ENCODE results near the gene UBE2I.

Gene UBE2I

DNA sequence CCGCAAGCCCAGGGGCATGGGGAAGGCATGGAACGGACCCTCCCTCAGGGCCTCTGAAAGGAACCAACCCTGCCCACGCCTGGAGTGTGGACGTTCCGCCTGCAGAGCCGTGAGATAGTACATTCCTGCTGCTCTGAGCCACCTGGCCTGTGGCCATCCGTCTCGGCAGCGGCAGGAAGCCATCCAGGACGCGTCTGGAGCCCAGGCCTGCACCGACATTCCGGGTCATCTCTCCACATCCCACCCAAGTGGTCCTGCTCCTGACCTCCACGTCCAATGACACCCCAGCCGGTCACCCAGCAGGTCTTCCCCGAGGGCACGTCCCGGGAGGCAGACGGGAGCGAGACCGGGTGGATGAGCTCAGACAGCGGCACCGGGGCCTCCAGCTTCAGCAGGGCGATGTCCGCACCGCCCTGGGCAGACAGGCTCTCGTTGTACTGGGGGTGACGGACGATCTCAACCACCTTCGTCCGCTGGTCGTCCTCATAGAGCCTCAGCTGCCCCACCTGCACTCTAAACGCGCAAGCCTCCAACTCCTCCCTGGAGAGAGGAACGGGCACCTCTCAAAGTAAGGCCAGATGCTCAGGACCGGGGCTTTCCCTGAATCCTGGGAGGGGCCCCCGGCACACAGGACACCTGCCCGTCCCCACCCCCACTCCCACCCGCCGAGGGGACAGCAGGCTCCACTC lies 21.3 kb upstream of the UBE2I start:
- TF ChIP-seq, protein P1, sequence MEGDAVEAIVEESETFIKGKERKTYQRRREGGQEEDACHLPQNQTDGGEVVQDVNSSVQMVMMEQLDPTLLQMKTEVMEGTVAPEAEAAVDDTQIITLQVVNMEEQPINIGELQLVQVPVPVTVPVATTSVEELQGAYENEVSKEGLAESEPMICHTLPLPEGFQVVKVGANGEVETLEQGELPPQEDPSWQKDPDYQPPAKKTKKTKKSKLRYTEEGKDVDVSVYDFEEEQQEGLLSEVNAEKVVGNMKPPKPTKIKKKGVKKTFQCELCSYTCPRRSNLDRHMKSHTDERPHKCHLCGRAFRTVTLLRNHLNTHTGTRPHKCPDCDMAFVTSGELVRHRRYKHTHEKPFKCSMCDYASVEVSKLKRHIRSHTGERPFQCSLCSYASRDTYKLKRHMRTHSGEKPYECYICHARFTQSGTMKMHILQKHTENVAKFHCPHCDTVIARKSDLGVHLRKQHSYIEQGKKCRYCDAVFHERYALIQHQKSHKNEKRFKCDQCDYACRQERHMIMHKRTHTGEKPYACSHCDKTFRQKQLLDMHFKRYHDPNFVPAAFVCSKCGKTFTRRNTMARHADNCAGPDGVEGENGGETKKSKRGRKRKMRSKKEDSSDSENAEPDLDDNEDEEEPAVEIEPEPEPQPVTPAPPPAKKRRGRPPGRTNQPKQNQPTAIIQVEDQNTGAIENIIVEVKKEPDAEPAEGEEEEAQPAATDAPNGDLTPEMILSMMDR (IDR thresholded peaks at IDR 0.05) = no peak

DNA sequence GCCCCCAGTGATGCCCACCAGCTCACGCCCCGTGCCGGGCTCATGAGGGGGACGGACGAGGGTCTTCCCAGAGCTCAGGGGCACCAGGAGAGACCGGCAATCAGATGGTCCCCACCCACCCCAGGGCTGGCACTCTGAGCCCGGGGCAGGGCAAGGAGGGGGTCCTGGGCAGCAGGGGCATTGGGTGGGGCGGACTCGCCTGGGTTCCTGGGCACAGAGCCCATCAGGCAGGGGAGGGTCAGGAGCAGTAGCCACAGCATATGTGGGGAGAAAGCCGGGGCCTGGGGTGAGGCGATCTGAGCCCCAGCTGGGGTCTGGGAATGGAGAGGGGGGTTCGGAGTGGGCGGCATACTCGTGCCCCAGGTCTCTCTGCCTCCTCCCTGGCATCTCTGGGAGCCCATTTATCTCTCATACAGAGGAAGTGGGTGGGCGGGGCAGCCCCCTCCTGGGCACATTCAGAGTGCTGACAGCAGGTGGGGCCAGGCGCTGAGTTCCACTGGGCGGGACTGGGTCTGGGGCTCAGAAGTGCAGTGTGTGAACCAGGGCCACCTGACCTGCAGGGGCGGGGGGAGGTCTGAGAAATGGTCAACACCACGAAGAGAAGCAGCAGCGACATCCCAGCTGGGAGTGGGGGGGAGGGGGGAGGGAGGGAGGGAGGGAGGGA lies 20.5 kb upstream of the UBE2I start:
- TF ChIP-seq, protein P1 (IDR thresholded peaks at IDR 0.05) = no peak

DNA sequence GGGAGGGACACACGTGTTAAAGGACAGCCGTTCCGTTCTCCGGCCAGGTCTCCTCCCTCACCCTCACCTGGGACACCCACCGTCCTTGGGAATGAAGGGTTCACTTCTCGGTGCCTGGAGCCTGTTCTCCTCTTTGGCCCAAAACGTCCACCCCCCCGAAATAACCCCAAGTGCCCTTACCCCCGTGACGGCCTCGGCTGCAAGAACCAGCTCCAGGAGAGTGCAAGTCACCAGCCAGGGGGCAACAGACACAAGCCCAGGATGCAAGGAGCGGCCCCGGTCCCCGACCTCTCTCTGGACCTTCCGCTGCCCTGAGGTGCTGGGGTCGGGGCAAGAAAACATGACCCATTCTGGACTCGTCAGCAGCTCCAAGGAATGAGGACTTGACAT lies 20.0 kb upstream of the UBE2I start:
- TF ChIP-seq, protein P1 (IDR thresholded peaks at IDR 0.05) = no peak

DNA sequence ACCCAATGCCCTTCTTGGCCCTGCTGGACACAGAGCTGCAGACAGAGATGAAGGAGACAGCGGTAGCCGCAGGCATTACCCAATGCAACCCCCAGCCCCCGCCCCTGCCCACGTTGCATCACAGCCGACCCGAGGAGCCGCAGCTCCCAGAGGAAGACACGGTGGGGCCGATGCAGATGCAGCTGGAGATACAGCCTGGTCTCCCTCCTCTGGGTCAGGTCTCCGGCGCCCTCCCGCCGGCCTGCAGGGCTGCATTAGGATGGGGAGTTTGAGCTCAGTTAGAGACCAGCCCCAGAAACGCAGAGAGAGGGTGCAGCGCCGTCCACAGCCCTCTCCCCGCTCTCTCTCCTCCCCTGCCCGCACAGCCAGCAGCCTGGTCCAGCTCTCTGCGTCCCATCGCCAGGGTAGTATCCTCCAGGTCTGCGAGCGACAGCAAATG lies 19.4 kb upstream of the UBE2I start:
- TF ChIP-seq, protein P1 (IDR thresholded peaks at IDR 0.05) = no peak

DNA sequence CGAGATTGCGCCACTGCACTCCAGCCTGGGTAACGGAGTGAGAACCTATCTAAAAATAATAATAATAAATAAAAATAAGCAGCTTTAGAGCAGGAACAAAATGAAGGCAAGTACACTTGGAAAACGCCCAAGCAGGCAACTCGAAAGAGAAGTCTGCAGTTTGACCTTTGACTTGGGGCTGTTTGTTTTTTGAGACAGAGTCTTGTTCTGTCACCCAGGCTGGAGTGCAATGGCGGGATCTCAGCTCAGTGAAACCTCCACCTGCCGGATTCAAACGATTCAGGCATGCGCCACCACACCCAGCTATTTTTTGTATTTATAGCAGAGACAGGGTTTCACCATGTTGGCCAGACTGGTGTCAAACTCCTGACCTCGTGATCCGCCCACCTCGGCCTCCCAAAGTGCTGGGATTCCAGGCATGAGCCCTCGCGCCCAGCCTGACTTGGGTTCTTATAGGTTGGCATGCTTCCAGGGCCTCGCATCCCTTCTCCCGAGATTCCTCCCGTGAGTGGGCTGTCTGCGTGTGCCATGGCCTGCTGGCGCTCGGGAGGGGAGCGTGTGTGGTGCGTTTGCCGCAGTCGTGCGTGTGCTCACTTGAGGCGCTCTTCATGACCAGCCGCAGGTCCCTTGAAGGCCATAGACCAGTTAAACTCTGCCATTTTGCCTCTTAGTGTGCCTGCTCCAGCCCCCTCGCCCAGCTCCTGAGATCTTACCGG lies 18.4 kb upstream of the UBE2I start:
- TF ChIP-seq, protein P1 (IDR thresholded peaks at IDR 0.05) = no peak

DNA sequence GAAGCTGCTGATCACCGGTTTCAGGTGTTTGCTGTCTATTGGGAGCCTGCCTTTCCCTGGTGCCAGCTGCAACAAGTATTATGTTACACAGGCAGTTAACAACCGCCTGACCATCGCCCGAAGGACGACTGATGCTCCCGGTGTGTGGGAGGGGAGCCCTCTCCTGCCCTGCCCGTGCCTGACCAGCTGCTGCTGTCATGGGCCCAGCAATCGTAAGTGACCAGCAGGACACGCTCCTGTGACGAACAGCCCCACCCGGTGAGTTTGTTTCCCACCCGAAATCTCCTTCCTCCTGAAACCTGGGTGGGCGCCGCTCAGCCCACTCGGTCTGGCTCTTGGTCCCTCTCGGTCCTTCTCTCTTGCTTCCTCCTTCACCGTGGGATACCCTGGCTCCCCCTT lies 17.9 kb upstream of the UBE2I start:
- TF ChIP-seq, protein P1 (IDR thresholded peaks at IDR 0.05) = no peak

DNA sequence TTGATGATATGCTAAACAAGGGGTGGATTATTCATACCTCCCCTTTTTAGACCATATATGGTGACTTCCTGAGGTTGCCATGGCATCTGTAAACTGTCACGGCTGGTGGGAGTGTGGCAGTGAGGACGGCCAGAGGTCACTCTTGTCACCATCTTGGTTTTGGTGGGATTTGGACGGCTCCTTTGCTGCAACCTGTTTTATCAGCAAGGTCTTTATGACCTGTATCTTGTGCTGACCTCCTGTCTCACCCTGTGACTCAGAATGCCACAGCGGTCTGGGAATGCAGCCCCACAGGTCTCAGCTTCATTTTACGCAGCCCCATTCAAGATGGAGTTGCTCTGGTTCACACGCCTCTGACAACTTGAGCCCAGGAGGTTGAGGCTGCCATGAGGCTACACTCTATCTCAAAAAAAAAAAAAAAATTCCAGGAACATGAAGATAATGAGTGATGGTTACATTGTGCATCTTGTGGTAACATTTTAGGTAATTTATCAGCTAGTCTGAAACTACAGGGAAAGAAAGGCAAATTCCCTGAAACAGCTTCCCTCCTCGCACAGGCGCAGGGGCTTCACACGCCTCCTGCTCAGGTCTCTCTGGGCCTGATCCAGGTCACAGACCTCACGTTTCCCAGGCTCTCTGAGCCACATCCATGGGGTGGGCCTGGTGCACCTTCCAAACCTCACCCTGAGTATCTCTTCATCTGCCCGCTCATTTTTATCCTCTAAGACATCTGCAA lies 15.3 kb upstream of the UBE2I start:
- TF ChIP-seq, protein P1 (IDR thresholded peaks at IDR 0.05) = no peak
